ENCODE data around the gene RCN1.
"Not testable (repeated sequence)": the region's sequence is repeated elsewhere in the genome, so short reads cannot be mapped to it uniquely, and the experiment has no call there.

RCN1 gene

DNA sequence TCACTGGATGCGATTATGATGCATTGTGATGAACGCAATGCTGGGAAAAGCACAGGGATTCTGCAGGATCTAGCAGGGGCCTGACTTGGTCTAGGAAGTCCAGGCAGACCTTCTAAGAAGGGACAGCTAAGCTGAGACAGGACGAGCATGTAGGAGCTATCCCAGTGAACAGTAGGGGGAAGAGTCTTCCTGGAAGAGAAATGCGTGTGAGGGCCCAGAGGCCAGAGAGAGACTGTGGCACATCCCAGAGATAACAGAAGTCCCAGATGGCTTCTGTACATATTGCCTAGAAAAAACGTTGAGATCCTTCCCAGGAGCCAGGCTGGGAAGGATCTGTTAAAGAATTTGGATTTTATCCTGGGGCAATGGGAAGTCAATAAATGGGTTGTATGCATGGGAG is 24.6 kb downstream of the RCN1 start:
- FAIRE-seq, result no peak

DNA sequence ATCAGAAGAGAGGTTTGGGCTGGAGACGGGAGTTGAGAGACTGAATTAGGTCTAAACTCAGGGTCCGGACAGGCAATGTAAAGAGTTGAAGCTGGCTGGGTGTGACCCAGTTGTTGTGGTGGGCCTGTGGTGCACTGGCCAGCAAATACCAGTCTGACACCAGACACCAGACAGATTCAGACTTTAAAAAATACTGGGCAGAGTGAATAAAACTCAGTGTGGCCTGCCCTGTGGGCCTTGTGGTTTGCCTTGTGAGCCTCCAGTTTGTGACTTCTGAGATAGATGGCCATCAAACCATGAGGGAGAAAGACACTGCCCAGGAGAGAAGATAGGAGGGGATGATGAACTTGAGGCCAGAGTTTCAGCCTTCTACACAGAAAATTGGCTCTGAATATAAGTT is 25.8 kb downstream of the RCN1 start:
- no peak for FAIRE-seq

DNA sequence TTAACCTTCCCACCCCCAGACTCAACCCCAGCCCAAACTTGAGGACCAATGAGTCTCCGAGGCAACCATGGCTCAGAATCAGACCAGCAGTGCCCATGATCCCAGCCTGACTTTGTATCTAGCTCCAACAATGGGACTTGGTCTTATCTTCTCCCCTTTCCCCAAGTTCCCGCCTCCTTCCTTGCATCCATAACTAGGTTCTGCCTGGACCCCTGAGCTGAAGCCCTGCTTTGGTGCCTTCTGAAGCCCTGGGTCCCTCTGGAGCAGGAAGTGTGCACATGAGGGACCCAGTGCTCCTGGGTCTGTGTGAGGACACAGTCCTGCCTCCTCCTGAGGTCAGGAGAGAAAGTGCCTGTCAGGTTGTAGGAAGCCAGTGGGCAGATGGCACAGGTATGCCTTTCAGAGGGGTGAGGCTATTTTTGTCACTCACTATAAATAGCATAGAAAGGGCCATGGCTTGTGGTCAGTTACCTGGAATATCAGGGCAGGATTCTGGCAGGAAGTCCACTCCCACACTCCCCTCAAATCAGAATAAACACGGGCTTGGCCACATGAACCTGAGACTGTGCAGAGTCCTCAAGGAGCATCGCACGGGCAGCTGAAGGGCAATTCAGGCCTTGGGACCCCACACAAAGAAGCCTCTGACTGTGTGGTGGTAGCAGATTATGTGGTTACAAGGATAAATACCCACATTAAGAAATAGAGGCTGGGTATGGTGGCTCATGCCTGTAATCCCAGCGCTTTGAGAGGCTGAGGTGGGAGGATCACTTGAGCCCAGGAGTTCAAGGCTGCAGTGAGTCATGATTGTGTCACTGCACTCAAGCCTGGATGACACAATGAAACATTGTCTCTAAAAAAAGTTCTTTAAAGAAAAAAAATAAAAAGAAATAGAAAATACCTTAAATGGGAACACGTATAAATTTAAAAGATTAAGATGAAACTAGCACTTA is 27.4 kb downstream of the RCN1 start:
- no peak for FAIRE-seq

GRCh38 chr11:32119139-32119538 is 28.3 kb downstream of the RCN1 start:
- not testable (repeated sequence) for FAIRE-seq

GRCh38 chr11:32121012-32121411 is 30.1 kb downstream of the RCN1 start:
- FAIRE-seq, result no peak

GRCh38 chr11:32122200-32122599 is 31.3 kb downstream of the RCN1 start:
- no peak for FAIRE-seq

GRCh38 chr11:32131321-32131720 is 40.4 kb downstream of the RCN1 start:
- FAIRE-seq, result no peak

DNA sequence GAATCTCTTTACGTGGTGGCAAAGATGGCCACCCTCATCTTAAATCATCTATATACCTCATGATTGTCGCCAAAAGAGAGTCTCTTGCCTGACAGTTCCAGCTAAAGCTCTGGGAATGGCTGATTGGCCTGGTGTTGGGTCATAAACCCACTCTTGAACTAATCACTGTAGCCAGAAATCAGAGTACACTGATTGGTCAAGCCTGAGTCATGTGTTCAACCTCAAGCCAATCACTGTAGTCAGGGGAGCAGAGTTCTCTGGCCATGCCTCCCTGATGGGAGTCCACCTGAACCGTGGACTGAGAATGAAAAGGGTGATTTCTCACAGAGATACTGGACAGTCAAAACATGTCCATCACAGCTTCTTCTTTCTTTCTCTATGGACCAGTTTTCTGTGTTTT is 45.8 kb downstream of the RCN1 start:
- FAIRE-seq, result no peak

DNA sequence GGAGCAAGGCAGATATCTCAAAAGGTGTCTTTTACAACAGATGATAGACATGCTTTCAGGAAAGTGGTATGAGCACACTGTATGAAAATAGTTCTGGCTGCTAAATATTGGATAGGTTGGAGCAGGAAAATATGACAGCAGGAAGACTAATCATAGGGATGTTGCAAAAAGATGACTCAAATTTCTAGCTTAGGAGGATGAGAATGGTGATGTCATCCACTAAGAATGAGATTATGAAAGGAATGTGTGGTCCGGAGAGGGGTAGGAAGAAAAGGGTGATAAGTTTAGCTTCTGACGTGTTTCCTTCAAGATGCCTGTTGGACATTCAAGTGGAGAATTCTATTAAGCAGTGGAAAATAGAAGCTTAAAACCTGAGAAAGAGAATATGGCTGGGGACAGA is 46.4 kb downstream of the RCN1 start:
- FAIRE-seq, result no peak

DNA sequence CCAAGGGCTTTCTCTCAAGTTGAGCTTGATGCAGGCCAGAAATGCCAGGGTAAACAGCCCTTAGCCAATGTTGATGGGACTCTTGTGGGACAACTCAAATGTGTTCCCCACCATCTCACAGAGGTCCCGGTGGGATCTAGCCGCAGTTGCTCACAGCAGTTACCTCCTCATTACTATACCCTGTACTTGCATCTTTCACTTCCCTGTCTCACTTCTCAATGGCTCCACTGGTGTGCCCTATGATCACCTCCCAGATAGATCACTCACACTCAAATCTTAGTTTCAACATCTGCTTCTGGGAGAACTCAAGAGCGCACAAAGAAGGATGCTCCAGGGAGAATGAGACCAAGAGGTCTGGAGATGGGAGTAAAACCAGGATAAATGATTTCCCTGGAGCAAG is 47.0 kb downstream of the RCN1 start:
- no peak for FAIRE-seq

- no peak for FAIRE-seq
Observed at GRCh38 chr11:32138902-32139301, 48.0 kb downstream of the RCN1 start.

DNA sequence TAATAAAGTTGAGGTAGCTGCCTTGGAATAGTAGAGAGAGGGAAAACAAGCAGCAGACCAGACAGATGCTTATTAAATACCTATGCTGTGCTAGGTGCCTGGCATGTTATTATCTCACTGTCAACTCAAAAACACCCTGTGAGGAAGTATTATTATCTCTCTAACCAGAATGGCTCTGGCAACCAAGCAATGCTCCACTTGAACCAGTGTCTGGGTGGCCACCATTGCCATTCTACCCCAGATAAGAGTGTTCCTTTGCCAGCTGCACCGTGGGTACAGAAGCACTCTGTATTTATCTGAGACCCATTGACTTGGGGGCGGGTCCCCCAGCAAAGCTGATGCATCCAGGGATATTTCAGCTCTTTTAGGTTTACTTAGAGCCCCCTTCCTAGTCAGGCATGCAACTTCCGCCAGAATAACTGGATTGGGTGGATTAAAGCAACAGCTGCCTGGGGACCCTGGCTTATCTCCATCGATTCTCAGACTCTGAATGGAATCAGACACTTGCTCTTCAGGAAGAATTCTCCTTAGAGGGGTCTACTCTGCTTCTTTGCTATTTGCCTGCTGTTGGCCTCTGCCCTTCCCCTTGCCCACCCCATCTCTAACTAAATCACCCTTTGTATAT is 49.1 kb downstream of the RCN1 start:
- no peak for FAIRE-seq

GRCh38 chr11:32141745-32142546 is 51.1 kb downstream of the RCN1 start:
- FAIRE-seq, result no peak

DNA sequence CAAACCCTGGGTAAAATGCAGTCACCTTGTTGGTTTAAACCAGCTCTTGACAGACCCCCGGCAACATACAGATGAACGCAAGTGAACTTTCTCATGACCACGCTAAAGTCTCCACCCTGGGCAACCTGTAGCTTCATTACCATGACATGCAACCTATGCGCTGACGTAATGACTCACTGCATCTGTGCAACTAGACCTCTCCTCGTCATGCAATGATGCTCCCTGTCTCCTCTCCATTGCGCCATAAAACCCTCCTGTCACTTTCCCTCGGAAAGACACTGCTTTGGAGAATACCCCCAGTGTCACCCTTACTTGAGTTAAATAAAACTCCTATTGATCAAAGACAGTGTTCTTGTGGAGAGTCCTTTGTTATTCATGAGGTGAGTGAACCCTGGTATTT is 52.5 kb downstream of the RCN1 start:
- no peak for FAIRE-seq

- no peak for FAIRE-seq
Observed at GRCh38 chr11:32145282-32145681, 54.4 kb downstream of the RCN1 start.

DNA sequence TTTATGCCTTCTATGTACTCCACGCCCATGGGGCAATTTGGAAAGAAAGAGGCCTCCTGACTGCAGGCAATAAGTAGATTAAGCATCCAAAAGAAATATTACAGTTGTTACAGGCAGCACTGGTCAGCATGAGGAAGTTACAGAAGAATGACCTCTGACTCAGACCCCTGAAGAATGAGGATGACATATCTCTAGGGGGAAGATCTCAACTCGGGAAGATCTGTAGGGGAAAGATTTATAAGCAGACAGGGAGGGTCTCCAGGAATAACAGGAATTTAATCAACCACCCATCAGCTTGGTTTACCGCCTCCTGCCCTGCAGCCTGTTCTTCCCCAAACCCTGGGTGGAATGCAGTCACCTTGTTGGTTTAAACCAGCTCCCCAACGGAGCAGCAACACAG is 58.0 kb downstream of the RCN1 start:
- FAIRE-seq, result no peak

DNA sequence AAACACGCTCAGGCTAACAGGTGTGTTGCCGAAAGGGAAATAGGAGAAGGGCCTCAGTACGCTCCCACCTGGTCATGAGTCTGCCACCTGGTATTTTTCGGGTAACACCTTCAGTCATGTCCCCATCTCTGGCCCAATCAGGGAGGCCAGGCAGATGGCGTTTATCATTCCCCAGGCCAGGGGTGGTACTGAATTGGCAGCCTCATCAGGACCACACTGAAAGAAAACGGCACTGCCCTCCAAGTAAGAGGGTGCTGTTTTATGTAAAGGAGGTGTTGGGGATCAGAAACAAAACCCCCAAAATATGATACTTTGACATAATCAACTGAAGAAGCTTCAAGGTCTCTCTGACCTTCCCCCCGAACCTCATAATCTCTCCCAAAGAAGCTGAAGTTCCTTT is 58.9 kb downstream of the RCN1 start:
- no peak for FAIRE-seq

GRCh38 chr11:32151027-32151426 is 60.2 kb downstream of the RCN1 start:
- no peak for FAIRE-seq

- no peak for FAIRE-seq
Observed at GRCh38 chr11:32152216-32152615, 61.3 kb downstream of the RCN1 start.

- no peak for FAIRE-seq
Observed at GRCh38 chr11:32152821-32153220, 61.9 kb downstream of the RCN1 start.

DNA sequence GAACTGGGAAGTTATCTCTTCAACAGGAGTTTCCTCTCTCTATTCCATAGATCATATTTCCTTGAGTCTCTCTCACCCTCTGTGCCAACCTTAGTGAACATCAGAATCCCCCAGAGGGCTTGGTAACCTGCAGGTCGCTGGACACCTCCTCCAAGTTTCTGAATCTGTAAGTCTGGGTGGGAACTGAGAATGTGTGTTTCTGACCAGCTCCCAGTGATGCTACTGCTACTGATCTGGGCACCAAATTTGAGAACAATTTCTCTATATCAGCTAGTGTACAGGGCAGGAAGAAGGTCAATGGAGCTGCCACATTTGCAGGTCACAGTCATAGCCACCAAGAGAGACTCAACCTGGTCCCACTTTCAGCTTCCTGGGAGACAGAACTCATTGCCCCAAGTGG is 62.9 kb downstream of the RCN1 start:
- no peak for FAIRE-seq

DNA sequence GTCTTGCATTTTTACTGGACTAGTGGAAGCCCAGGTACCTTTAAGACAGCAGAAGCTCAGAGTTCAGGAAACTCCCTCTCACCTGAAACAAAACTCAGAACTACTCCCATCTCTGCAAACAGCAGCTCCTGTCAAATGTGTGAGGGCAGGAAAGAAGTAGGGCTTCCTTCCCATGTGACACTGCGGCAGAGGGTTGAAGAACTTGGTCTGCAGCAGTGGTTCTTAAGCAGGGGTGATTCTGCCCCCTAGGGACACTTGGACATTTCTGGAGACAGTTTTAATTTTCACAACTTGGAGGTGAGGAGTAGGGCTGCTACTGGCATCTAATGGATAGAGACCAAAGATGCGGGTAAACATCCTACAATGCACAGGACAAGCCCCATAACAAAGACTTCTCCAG is 63.4 kb downstream of the RCN1 start:
- no peak for FAIRE-seq

All from A204.1 (cell line).